Measurements from ENCODE around the gene SDK2.

DNA sequence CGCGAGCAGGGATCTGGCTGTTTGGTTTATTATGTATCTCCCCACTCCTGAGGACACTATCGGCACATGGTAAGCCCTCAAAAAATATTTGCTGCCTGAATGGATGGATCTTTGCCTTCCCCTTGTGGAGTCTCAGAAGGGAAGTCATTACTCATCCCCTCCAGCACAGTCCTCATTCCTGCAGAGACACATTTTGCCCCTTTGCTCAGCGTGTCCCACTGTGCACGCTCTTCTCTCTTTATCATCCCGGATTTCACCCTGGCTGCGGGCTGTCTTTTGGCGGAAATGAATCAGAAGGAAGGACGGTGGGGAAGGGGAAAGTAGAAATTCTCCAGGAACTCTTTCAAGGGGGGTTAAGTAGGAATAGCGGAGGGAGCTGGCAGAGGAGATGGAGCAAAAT, 207.3 kb downstream of the SDK2 start:
- TF ChIP-seq, protein P1, sequence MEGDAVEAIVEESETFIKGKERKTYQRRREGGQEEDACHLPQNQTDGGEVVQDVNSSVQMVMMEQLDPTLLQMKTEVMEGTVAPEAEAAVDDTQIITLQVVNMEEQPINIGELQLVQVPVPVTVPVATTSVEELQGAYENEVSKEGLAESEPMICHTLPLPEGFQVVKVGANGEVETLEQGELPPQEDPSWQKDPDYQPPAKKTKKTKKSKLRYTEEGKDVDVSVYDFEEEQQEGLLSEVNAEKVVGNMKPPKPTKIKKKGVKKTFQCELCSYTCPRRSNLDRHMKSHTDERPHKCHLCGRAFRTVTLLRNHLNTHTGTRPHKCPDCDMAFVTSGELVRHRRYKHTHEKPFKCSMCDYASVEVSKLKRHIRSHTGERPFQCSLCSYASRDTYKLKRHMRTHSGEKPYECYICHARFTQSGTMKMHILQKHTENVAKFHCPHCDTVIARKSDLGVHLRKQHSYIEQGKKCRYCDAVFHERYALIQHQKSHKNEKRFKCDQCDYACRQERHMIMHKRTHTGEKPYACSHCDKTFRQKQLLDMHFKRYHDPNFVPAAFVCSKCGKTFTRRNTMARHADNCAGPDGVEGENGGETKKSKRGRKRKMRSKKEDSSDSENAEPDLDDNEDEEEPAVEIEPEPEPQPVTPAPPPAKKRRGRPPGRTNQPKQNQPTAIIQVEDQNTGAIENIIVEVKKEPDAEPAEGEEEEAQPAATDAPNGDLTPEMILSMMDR (IDR thresholded peaks at IDR 0.05; ENCODE audit: low read depth, low read length, poor library complexity, severe bottlenecking): no peak
- TF ChIP-seq EZH2phosphoT487 (IDR thresholded peaks at IDR 0.05; ENCODE audit: borderline replicate concordance, low read length): no peak

Measured in DOHH2 (cell line).